Activated naive CD8-positive, alpha-beta T cell treated with anti-CD3 and anti-CD28 coated beads for 36 hours (primary cell): ENCODE measurements around the gene PTPN1. TPM values are rescaled to one million over a fixed set of nuclear protein-coding genes. Genes with fewer than 3 reads are reported as not detected.

Experiments used
- DNase-seq: peaks from one replicate; pipeline ENCODE4 v3.0.0; 2021
- H3K27ac Mint-ChIP-seq: one replicate; pipeline ENCODE4 v1.8.0; 2022; ENCODE audit warnings: mild to moderate bottlenecking, moderate library complexity, mixed read lengths
- H3K27me3 Mint-ChIP-seq: one replicate; pipeline ENCODE4 v1.8.0; 2022; ENCODE audit warnings: mild to moderate bottlenecking, mixed read lengths
- H3K36me3 Mint-ChIP-seq: one replicate; pipeline ENCODE4 v1.8.0; 2021; ENCODE audit warnings: mild to moderate bottlenecking, mixed read lengths
- H3K4me1 Mint-ChIP-seq: one replicate; pipeline ENCODE4 v1.8.0; 2021; ENCODE audit warnings: mixed read lengths
- H3K4me3 Mint-ChIP-seq: one replicate; pipeline ENCODE4 v1.8.0; 2022; ENCODE audit warnings: mild to moderate bottlenecking, moderate library complexity, mixed read lengths
- H3K9me3 Mint-ChIP-seq: one replicate; pipeline ENCODE4 v1.8.0; 2022; ENCODE audit warnings: mixed read lengths
- total RNA-seq, 2 experiments: library from RNA; stranded (reverse); gene quantifications; one replicate each; pipeline ENCODE4 v1.2.3, GENCODE V29; 2021

Gene PTPN1
- total RNA-seq, 2 experiments from 2014 or later, result 53.0 to 54.0 TPM

GRCh38 chr20:50575865-50576720 is 65.9 kb downstream of the PTPN1 start:
- no peaks in the 10 kb centered on the region for H3K9me3 Mint-ChIP-seq
- DNase-seq, result peak; percentile 52
- no peak overlapping the region for H3K27ac Mint-ChIP-seq
- H3K4me3 Mint-ChIP-seq, result no peak overlapping the region
- no peaks in the 10 kb centered on the region for H3K27me3 Mint-ChIP-seq
- peaks cover 12% of the 10 kb centered on the region for H3K36me3 Mint-ChIP-seq
- peaks cover 18% of the 10 kb centered on the region for H3K4me1 Mint-ChIP-seq

GRCh38 chr20:50577175-50578018 is 67.2 kb downstream of the PTPN1 start:
- no peak for DNase-seq
- Mint-ChIP-seq H3K4me3 (no peak overlapping the region), H3K27ac (no peak overlapping the region), H3K9me3 (no peaks in the 10 kb centered on the region), H3K4me1 (peaks cover 13% of the 10 kb centered on the region), H3K27me3 (no peaks in the 10 kb centered on the region), H3K36me3 (peaks cover 12% of the 10 kb centered on the region)

- no peaks in the 10 kb centered on the region for H3K9me3 Mint-ChIP-seq
- no peak overlapping the region for H3K4me3 Mint-ChIP-seq
- H3K36me3 Mint-ChIP-seq, result peaks cover 12% of the 10 kb centered on the region
- peaks cover 10% of the 10 kb centered on the region for H3K4me1 Mint-ChIP-seq
- H3K27me3 Mint-ChIP-seq, result no peaks in the 10 kb centered on the region
- DNase-seq, result no peak
- H3K27ac Mint-ChIP-seq, result no peak overlapping the region
Observed at GRCh38 chr20:50578061-50578777, 68.0 kb downstream of the PTPN1 start.

- Mint-ChIP-seq H3K4me1 (peaks cover 6% of the 10 kb centered on the region), H3K4me3 (no peak overlapping the region), H3K36me3 (peaks cover 12% of the 10 kb centered on the region), H3K9me3 (no peaks in the 10 kb centered on the region), H3K27me3 (no peaks in the 10 kb centered on the region), H3K27ac (no peak overlapping the region)
- DNase-seq, result no peak
Observed at GRCh38 chr20:50578778-50579165, 68.6 kb downstream of the PTPN1 start.

- Mint-ChIP-seq H3K36me3 (peaks cover 12% of the 10 kb centered on the region), H3K27ac (no peak overlapping the region), H3K9me3 (no peaks in the 10 kb centered on the region), H3K4me1 (peaks cover 6% of the 10 kb centered on the region), H3K4me3 (no peak overlapping the region), H3K27me3 (no peaks in the 10 kb centered on the region)
- DNase-seq, result no peak
Observed at GRCh38 chr20:50579511-50579910, 69.3 kb downstream of the PTPN1 start.

- H3K36me3 Mint-ChIP-seq, result peaks cover 12% of the 10 kb centered on the region
Observed at GRCh38 chr20:50580016-50580747, 70.0 kb downstream of the PTPN1 start.

GRCh38 chr20:50580842-50581544 is 70.8 kb downstream of the PTPN1 start:
- DNase-seq, result no peak
- no peak overlapping the region for H3K27ac Mint-ChIP-seq
- no peak overlapping the region for H3K4me3 Mint-ChIP-seq
- H3K27me3 Mint-ChIP-seq, result no peaks in the 10 kb centered on the region
- H3K4me1 Mint-ChIP-seq, result peaks cover under 1% of the 10 kb centered on the region
- H3K9me3 Mint-ChIP-seq, result no peaks in the 10 kb centered on the region
- peaks cover 10% of the 10 kb centered on the region for H3K36me3 Mint-ChIP-seq

More at GRCh38 chr20:50580016-50580747, 70.0 kb downstream of the PTPN1 start:
- peak; percentile 42 for DNase-seq
- Mint-ChIP-seq H3K4me3 (no peak overlapping the region), H3K27me3 (no peaks in the 10 kb centered on the region), H3K4me1 (peaks cover 6% of the 10 kb centered on the region), H3K27ac (no peak overlapping the region), H3K9me3 (no peaks in the 10 kb centered on the region)

GRCh38 chr20:50582092-50582491 is 71.9 kb downstream of the PTPN1 start:
- H3K27ac Mint-ChIP-seq, result no peak overlapping the region
- no peaks in the 10 kb centered on the region for H3K9me3 Mint-ChIP-seq
- no peaks in the 10 kb centered on the region for H3K4me1 Mint-ChIP-seq
- no peak overlapping the region for H3K4me3 Mint-ChIP-seq
- DNase-seq, result no peak
- H3K27me3 Mint-ChIP-seq, result no peaks in the 10 kb centered on the region
- H3K36me3 Mint-ChIP-seq, result peaks cover 7% of the 10 kb centered on the region

- H3K36me3 Mint-ChIP-seq, result peaks cover 7% of the 10 kb centered on the region
- H3K27ac Mint-ChIP-seq, result peak overlapping the region; percentile 25
Observed at GRCh38 chr20:50582591-50583234, 72.5 kb downstream of the PTPN1 start.

GRCh38 chr20:50583442-50584150 is 73.4 kb downstream of the PTPN1 start:
- Mint-ChIP-seq H3K27ac (peak overlapping the region; percentile 0), H3K4me1 (no peaks in the 10 kb centered on the region), H3K27me3 (no peaks in the 10 kb centered on the region), H3K9me3 (no peaks in the 10 kb centered on the region), H3K4me3 (no peak overlapping the region), H3K36me3 (peaks cover 12% of the 10 kb centered on the region)
- no peak for DNase-seq

More at GRCh38 chr20:50582591-50583234, 72.5 kb downstream of the PTPN1 start:
- H3K27me3 Mint-ChIP-seq, result no peaks in the 10 kb centered on the region
- no peaks in the 10 kb centered on the region for H3K4me1 Mint-ChIP-seq
- no peak overlapping the region for H3K4me3 Mint-ChIP-seq
- no peaks in the 10 kb centered on the region for H3K9me3 Mint-ChIP-seq
- no peak for DNase-seq

- peaks cover 12% of the 10 kb centered on the region for H3K36me3 Mint-ChIP-seq
- H3K4me3 Mint-ChIP-seq, result no peak overlapping the region
- H3K27me3 Mint-ChIP-seq, result no peaks in the 10 kb centered on the region
- no peaks in the 10 kb centered on the region for H3K9me3 Mint-ChIP-seq
- H3K4me1 Mint-ChIP-seq, result no peaks in the 10 kb centered on the region
- H3K27ac Mint-ChIP-seq, result no peak overlapping the region
- DNase-seq, result no peak
Observed at GRCh38 chr20:50584687-50585086, 74.5 kb downstream of the PTPN1 start.

GRCh38 chr20:50585214-50585613 is 75.0 kb downstream of the PTPN1 start:
- no peak for DNase-seq
- Mint-ChIP-seq H3K4me3 (no peak overlapping the region), H3K9me3 (no peaks in the 10 kb centered on the region), H3K36me3 (peaks cover 9% of the 10 kb centered on the region), H3K27ac (no peak overlapping the region), H3K27me3 (no peaks in the 10 kb centered on the region), H3K4me1 (no peaks in the 10 kb centered on the region)

- Mint-ChIP-seq H3K27me3 (no peaks in the 10 kb centered on the region), H3K36me3 (peaks cover 6% of the 10 kb centered on the region), H3K4me1 (no peaks in the 10 kb centered on the region), H3K27ac (no peak overlapping the region), H3K4me3 (no peak overlapping the region), H3K9me3 (no peaks in the 10 kb centered on the region)
- DNase-seq, result no peak
Observed at GRCh38 chr20:50585678-50586077, 75.5 kb downstream of the PTPN1 start.
